Measurements from ENCODE around the gene TAC3. TPM values are rescaled to one million over a fixed set of nuclear protein-coding genes. Genes with fewer than 3 reads are reported as not detected.

Gene TAC3
- total RNA-seq, 2 donors from 2014 or later = not detected

DNA sequence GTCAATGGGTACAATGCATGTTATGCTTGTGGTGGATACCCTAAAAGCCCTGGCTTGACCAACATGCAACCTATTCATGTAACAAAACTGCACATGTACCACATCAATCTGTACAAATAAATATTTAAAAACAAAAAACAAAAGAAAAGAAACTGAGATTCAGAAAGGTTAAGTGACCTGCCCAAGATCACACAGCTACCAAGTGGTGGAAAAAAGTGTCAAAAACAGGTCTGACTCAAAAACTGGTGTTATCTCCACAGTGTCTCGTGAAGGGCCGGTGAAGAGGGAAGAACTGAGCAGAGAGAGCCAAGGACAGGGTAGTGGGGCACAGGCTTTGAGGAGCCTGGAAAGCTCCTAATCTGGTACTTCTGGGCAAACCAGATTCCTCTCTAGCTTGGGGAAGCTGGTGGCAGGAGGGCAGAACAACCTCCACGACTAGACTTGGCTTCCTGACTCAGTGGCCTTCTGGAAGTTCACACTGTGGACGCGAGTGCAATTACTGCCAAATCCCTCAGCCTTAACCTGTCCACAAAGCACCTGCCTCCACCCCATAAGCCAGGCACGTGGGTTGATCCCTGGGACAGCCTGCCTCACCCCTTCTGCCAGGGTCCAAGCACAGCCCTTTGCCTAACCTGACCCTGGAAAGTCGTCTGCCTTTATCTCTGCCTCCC is 25.5 kb downstream of the TAC3 start:
- Histone ChIP-seq H3K4me3 (no peak overlapping the region), H3K4me1 (replicated peaks) (no peaks in the 10 kb centered on the region), H3K36me3 (no peaks in the 10 kb centered on the region), H3K27me3 (replicated peaks; ENCODE audit: insufficient read depth) (no peaks in the 10 kb centered on the region), H3K27ac (peak overlapping the region in 1 of 2 donors; percentile 42), H3K9me3 (no peaks in the 10 kb centered on the region)
- no peak for DNase-seq (ENCODE audit: low spot score)
- intact Hi-C loops (cut with DNase I) = no loop called here
- WGBS = 51% methylated on average over 7 of the region's 7 CpGs
- TF ChIP-seq, protein P1, sequence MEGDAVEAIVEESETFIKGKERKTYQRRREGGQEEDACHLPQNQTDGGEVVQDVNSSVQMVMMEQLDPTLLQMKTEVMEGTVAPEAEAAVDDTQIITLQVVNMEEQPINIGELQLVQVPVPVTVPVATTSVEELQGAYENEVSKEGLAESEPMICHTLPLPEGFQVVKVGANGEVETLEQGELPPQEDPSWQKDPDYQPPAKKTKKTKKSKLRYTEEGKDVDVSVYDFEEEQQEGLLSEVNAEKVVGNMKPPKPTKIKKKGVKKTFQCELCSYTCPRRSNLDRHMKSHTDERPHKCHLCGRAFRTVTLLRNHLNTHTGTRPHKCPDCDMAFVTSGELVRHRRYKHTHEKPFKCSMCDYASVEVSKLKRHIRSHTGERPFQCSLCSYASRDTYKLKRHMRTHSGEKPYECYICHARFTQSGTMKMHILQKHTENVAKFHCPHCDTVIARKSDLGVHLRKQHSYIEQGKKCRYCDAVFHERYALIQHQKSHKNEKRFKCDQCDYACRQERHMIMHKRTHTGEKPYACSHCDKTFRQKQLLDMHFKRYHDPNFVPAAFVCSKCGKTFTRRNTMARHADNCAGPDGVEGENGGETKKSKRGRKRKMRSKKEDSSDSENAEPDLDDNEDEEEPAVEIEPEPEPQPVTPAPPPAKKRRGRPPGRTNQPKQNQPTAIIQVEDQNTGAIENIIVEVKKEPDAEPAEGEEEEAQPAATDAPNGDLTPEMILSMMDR (IDR thresholded peaks at IDR 0.05) = no peak
- TF ChIP-seq POLR2A (IDR thresholded peaks at IDR 0.05) (no peak), POLR2AphosphoS5 (IDR thresholded peaks at IDR 0.05) (no peak)

DNA sequence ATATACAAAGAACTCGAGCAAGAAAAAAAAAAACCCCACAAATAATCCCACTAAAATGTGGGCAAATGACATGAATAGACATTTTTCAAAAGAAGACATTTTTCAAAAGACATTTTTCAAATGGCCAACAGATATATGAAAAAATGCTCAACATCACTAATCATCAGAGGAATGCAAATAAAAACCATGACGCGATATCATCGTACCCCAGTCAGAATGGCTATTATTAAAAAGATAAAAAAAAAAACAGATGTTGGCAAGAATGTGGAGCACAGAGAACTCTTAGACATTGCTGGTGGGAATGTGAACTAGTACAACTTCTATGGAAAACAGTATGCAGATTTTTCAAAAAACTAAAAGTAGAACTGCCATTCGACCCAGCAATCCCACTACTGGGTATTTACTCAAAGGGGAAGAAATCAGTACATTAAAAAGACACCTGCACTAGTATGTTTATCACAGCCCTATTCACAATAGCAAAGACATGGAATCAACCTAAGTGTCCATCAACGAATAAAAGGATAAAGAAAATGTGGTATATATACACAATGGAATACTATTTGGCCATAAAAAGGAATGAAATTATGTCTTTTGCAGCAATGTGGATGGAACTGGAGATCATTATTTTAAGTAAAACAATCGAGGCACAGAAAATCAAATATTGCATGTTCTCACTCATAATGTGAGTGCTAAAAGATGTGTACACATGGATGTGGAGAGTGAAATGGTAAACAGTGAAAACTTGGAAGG is 26.3 kb downstream of the TAC3 start:
- Histone ChIP-seq H3K9me3 (no peaks in the 10 kb centered on the region), H3K27me3 (replicated peaks; ENCODE audit: insufficient read depth) (no peaks in the 10 kb centered on the region), H3K4me1 (replicated peaks) (no peaks in the 10 kb centered on the region), H3K27ac (no peak overlapping the region), H3K4me3 (no peak overlapping the region), H3K36me3 (no peaks in the 10 kb centered on the region)
- WGBS = 69% methylated on average over 7 of the region's 7 CpGs
- TF ChIP-seq POLR2AphosphoS5 (IDR thresholded peaks at IDR 0.05) (no peak), POLR2A (IDR thresholded peaks at IDR 0.05) (no peak)
- TF ChIP-seq, protein P1 (IDR thresholded peaks at IDR 0.05) = no peak
- no peak for DNase-seq (ENCODE audit: low spot score)
- intact Hi-C loops (cut with DNase I) = no loop called here

DNA sequence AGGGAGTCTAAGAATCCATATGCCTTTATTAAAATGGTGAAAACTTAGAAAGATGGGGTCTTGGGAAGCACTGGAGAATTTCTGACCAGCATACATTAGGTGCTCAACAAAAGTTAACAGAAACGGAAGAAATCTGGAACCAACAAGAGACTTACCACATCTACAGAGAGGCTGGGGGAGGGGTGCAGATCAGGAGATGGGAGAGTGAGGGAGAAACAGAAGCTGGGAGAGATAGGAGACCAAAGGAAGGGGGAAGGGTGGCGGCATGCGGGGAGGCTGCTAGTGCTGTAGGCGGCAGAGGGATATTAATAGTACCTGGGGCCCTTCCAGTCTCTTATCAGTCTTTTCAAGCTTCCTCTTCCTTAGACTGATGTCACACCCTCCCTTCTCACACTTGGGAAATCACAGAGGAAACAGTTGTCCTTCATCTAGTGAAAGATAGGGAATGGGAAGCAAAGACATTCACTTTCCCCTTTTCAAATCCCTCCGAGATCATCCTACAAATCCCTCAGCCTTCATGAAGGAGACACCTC is 28.1 kb downstream of the TAC3 start:
- Histone ChIP-seq H3K4me1 (replicated peaks) (no peaks in the 10 kb centered on the region), H3K9me3 (no peaks in the 10 kb centered on the region), H3K27ac (no peak overlapping the region), H3K36me3 (no peaks in the 10 kb centered on the region), H3K4me3 (no peak overlapping the region), H3K27me3 (replicated peaks; ENCODE audit: insufficient read depth) (no peaks in the 10 kb centered on the region)
- intact Hi-C loops (cut with DNase I) = no loop called here
- TF ChIP-seq POLR2AphosphoS5 (IDR thresholded peaks at IDR 0.05) (no peak), POLR2A (IDR thresholded peaks at IDR 0.05) (no peak)
- TF ChIP-seq, protein P1 (IDR thresholded peaks at IDR 0.05) = no peak
- 70% methylated on average over 5 of the region's 5 CpGs for WGBS
- no peak for DNase-seq (ENCODE audit: low spot score)

DNA sequence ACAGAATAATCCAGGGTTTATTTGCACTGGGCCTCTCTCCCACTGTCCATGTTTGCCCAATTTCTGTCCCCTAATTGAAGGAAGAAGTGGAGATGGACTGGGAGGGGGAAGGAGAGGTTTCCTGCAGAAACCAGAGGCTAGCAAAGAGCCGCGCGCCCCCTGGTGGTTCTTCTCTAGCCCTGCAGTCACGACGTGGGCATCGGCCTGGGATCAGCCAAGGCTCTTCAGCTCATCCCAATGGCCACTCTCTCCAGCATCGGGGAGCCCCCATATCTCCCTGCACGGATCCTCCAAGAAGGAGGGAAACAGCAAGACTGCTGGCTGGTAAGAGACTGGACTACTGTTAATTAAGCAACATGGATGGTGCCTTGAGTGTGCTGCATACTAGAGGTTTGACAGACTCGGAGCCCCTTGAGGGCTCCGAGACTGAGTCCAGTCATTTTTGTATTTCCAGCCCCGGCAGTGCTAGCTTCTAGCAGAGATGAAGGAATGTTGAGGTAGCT is 28.7 kb downstream of the TAC3 start:
- Histone ChIP-seq H3K27me3 (replicated peaks; ENCODE audit: insufficient read depth) (no peaks in the 10 kb centered on the region), H3K36me3 (no peaks in the 10 kb centered on the region), H3K27ac (no peak overlapping the region), H3K9me3 (no peaks in the 10 kb centered on the region), H3K4me1 (replicated peaks) (no peaks in the 10 kb centered on the region), H3K4me3 (no peak overlapping the region)
- 25% methylated on average over 11 of the region's 11 CpGs for WGBS
- intact Hi-C loops (cut with DNase I) = loop anchor here (2.0 kb wide), 1 partner anchor 225 kb away; the partner anchor contains the start of gene HSD17B6
- peak; percentile 80 for DNase-seq (ENCODE audit: low spot score)
- TF ChIP-seq POLR2A (IDR thresholded peaks at IDR 0.05) (no peak), POLR2AphosphoS5 (IDR thresholded peaks at IDR 0.05) (peak; percentile 80)
- TF ChIP-seq, protein P1 (IDR thresholded peaks at IDR 0.05) = peak; percentile 95 to 98 (median 97)

Data from prostate gland (tissue), 2 donors.